NCI-H748 (cell line): ENCODE results near the gene RAB1B.

Experiments used
- DNase-seq: peaks from one replicate; lab custom pipeline; 2025; ENCODE audit not compliant: unreplicated experiment; lab: John Stamatoyannopoulos, UW

RAB1B gene

DNA sequence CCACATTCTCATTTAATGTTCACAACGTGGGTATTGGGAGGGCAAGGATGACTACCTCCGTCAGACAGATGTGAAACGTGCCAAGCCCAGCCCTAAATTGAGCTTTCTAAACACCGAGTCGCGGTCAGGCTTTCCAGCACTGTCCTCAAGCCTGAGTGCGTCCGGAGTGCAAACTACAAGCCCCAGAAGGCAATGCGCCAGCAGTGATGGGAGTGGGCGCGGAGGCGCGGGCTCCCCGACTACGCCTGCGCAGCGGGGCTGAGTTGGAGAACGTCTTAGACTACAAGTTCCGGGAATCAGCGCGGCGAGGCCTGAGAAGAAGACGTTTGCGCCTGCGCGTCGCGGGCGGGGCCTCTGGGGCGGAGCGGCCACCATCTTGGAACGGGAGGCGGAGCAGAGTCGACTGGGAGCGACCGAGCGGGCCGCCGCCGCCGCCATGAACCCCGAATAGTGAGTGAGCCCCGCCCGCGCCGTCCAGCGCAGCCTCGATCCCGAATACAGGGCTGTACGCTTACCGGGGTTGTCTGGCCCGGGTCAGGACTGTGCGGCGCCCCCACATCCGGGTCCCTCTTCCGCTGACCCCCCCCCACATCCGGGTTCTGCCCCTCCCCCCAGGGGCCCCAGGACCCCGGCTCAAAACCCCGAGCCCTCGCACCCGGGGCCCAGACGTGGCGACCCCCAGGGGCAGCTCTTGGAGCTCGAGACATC is at the start of gene RAB1B:
Gene RAB1B, plus strand, starts transcription at position 396 of the 708 bp plus-strand sequence. Its CDS starts 41 bp downstream, at position 437.
- DNase-seq = peak; percentile 99

DNA sequence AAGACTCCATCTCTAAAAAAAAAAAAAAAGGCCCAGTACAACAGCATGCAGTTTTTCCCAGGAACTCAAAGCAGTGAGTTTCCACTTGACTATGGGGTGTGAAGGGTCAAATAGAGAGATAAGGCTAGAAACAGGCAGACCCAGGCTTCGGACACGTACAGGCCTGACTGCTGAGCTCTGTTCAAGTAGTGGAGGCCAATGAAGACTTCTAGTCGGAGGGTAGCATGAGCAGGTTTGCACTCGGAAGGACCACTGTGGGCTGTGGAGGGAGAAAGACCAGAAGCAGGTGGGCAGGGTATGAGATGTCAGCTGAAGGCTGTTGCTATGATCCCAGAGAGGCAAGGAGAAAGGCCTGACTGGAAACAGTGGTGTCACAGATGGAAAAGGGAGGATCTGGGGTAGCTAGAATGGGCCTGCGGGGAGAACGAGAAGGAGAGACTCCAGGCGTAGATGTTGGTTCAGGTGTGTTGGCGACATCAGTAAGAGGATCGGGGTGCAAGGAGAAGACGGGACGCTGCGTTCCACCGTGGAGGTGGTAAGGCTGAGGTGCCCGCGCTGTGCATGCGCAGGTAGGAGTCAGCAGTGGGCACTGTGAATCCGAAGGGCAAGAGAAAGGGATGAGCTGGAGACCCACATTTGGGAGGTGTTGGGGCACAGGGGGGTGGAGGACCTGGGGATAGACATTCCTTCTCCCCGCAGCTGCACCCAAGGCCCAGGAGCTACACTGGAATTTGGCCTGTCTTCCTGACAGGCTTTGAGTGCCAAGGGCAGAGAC is 49.4 kb upstream of the RAB1B start:
- DNase-seq = no peak

GRCh38 chr11:66219846-66220565 is 48.4 kb upstream of the RAB1B start:
- no peak for DNase-seq

- no peak for DNase-seq
Observed at GRCh38 chr11:66220566-66220935, 47.9 kb upstream of the RAB1B start.

DNA sequence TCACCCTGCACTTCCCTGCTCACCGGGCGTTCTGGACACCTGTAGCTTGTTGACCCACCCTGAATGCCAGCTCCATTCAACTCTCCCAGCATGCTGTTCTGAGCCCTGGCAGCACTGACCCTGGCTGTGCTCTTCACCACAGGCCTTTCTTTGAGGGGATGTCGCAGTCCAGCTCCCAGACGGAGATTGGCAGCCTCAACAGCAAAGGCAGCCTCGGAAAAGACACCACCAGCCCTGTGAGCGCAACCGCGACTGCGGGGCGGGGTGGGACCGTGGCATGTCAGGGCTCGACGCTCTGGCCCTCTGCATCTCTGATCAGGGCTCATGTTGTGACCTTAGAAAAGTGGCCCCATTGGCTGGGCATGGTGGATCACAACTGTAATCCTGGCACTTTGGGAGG is 47.4 kb upstream of the RAB1B start:
- no peak for DNase-seq

DNA sequence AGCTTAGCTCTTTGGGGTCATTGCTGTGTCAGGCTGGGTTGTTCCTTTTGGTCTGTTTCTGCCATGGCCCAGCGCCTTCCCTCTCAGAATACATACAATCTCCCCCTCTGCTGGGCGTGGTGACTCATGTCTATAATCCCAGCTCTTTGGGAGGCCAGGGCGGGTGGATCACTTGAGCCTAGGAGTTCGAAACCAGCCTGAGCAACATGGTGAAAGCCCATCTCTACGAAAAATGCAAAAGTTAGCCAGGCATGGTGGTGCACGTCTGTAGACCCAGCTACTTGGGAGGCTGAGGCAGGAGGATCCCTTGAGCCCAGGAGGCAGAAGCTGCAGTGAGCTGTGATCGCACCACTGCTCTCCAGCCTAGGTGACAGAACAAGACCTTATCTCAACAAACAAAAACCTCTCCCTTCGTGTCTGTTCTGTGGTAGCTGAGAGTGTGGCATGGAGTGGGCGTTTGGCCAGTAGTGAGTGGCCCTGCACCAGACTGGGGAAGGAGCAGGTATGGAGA is 46.7 kb upstream of the RAB1B start:
- no peak for DNase-seq

GRCh38 chr11:66222358-66223149 is 45.9 kb upstream of the RAB1B start:
- peak; percentile 92 for DNase-seq

- DNase-seq = no peak
Observed at GRCh38 chr11:66224226-66224855, 44.1 kb upstream of the RAB1B start.

GRCh38 chr11:66225066-66225465 is 43.4 kb upstream of the RAB1B start:
- DNase-seq = no peak

- no peak for DNase-seq
Observed at GRCh38 chr11:66226101-66226500, 42.3 kb upstream of the RAB1B start.

- DNase-seq = no peak
Observed at GRCh38 chr11:66227700-66228099, 40.7 kb upstream of the RAB1B start.

DNA sequence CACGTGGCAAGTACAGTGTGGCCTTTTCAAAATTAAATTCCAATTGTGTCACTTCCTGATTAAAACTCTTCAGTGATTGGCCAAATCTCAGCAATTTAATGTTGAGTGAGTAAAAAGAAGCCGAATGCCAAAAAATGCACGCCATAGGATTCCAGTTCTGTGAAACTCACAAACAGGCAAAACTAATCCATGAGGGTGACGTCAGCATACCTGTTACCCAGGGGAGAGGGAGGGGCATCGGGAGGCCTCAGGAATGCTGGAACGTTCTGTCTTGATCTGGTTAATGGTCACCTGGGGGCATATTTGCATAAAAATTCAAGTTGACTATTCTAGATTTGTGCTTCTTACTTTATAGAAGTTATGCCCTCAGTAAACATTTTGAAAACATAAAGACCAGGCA is 39.9 kb upstream of the RAB1B start:
- no peak for DNase-seq

- no peak for DNase-seq
Observed at GRCh38 chr11:66230156-66230555, 38.3 kb upstream of the RAB1B start.

DNA sequence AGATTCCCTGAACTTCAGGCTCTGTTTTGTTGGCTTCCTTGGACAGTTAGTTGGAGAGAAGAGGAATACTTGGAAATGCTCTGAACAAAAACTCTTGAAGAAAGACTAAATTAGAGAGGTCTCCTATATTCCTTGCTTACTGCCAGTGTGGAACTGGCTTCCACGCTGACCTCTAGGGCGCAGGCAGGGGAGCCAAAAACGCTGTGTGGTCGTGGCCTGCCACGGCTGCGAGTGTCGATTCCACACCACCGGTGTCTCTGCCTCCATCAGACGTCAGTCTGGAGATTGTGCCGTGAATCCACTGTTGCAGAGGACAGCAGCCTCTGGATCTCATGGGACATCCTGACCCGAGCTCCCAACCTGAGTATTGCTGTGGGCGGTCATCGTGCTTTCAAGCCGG is 37.5 kb upstream of the RAB1B start:
- DNase-seq = no peak

- DNase-seq = peak; percentile 52
Observed at GRCh38 chr11:66231561-66231960, 36.9 kb upstream of the RAB1B start.

- DNase-seq = no peak
Observed at GRCh38 chr11:66232769-66233168, 35.7 kb upstream of the RAB1B start.

- DNase-seq = no peak
Observed at GRCh38 chr11:66233301-66233700, 35.1 kb upstream of the RAB1B start.

- DNase-seq = no peak
Observed at GRCh38 chr11:66235141-66235540, 33.3 kb upstream of the RAB1B start.

- no peak for DNase-seq
Observed at GRCh38 chr11:66237867-66238266, 30.6 kb upstream of the RAB1B start.

DNA sequence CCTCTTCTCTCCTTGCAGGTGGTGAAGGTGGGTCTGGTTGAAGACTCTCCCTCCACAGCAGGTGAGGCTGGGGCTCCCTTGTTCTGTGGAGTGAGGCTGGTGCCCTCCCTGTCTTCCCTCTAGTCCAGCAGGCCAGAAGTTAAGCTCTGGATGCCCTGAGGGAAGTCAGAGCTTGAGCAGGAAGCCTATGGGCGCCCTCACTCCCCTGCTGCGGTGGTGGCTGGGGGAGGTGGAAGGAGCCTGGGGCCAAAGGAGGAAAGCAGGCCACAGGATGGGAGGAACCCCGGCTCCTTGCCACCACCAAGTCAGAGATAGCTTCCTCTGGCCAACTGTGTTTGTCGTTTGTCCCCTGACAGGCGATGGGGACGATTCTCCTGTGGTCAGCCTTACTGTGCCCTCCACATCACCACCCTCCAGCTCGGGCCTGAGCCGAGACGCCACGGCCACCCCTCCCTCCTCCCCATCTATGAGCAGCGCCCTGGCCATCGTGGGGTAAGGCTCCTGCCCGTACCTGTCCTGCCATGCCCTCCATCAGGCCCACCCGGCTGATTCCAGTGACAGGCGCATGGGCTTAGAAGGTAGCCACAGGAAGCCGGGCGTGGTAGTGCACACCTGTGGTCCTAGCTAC is 29.5 kb upstream of the RAB1B start:
- DNase-seq = no peak
